HepG2 (cell line): Measurements from ENCODE around the gene KIF19. TPM values are rescaled to one million over a fixed set of nuclear protein-coding genes. Genes with fewer than 3 reads are reported as not detected.

Source experiments
- CENPX ChIP-seq: sonication (generic); formaldehyde crosslinking; IDR thresholded peaks from 2 replicates; pipeline ENCODE4 v1.9.0; 2021; ENCODE audit warnings: mild to moderate bottlenecking, missing genetic modification reagents, moderate library complexity
- CHD2 ChIP-seq: IDR thresholded peaks from 2 replicates; pipeline ENCODE4 v1.6.1; 2011; ENCODE audit warnings: low read depth, low read length, improper control_type of control experiment
- FOXM1 ChIP-seq: sonication (generic); formaldehyde crosslinking; IDR thresholded peaks from 2 replicates; pipeline ENCODE4 v1.5.0; 2020; ENCODE audit warnings: missing genetic modification reagents
- GATA4 ChIP-seq: sonication (generic); IDR thresholded peaks from 2 replicates; pipeline ENCODE4 v1.6.1; 2016; ENCODE audit warnings: antibody characterized with exemption, low read depth, borderline replicate concordance
- HNF4A ChIP-seq: sonication (generic); formaldehyde crosslinking; IDR thresholded peaks from 2 replicates; pipeline ENCODE4 v1.4.0; 2020; ENCODE audit warnings: missing genetic modification reagents
- MAF1 ChIP-seq: sonication (generic); formaldehyde crosslinking; IDR thresholded peaks from 2 replicates; pipeline ENCODE4 v1.5.0; 2020; ENCODE audit warnings: missing genetic modification reagents, borderline replicate concordance
- MTF2 ChIP-seq: sonication (generic); formaldehyde crosslinking; IDR thresholded peaks from 2 replicates; pipeline ENCODE4 v1.5.0; 2020; ENCODE audit warnings: missing genetic modification reagents, borderline replicate concordance
- MXD4 ChIP-seq: IDR thresholded peaks from 2 replicates; pipeline ENCODE4 v1.6.1; 2016; ENCODE audit warnings: mild to moderate bottlenecking, missing biosample characterization, missing genetic modification reagents
- PHF20 ChIP-seq: sonication (generic); formaldehyde crosslinking; IDR thresholded peaks from 2 replicates; pipeline ENCODE4 v1.5.0; 2020; ENCODE audit warnings: mild to moderate bottlenecking, missing genetic modification reagents
- PLRG1 ChIP-seq: fragments of 450-650 bp; conservative IDR thresholded peaks from 2 replicates; pipeline ENCODE4 v1.6.1; 2016
- SRF ChIP-seq: IDR thresholded peaks from 2 replicates; pipeline ENCODE4 v1.6.1; 2011; ENCODE audit warnings: mild to moderate bottlenecking, low read depth, low read length, moderate library complexity
- SUZ12 ChIP-seq: fragments of 150-350 bp; IDR thresholded peaks from 2 replicates; pipeline ENCODE4 v1.6.1; 2014; ENCODE audit warnings: low read depth, low read length
- ZFY ChIP-seq: sonication (generic); formaldehyde crosslinking; IDR thresholded peaks from 2 replicates; pipeline ENCODE4 v1.4.0; 2020; ENCODE audit warnings: missing genetic modification reagents
- ZNF121 ChIP-seq: sonication (generic); formaldehyde crosslinking; IDR thresholded peaks from 2 replicates; pipeline ENCODE4 v1.5.0; 2020; ENCODE audit warnings: mild to moderate bottlenecking, missing genetic modification reagents
- ZNF205 ChIP-seq: IDR thresholded peaks from 2 replicates; pipeline ENCODE4 v1.6.1; 2018; ENCODE audit warnings: missing biosample characterization, missing genetic modification reagents
- ZNF496 ChIP-seq: sonication (generic); formaldehyde crosslinking; IDR thresholded peaks from 2 replicates; pipeline ENCODE4 v1.8.1; 2023; ENCODE audit warnings: mild to moderate bottlenecking, moderate library complexity, missing genetic modification reagents; ENCODE audit not compliant: insufficient replicate concordance
- ZNF510 ChIP-seq: sonication (generic); formaldehyde crosslinking; IDR thresholded peaks from 2 replicates; pipeline ENCODE4 v1.4.0; 2020; ENCODE audit warnings: low read depth, mild to moderate bottlenecking, missing genetic modification reagents
- ZNF572 ChIP-seq: sonication (generic); formaldehyde crosslinking; IDR thresholded peaks from 2 replicates; pipeline ENCODE4 v1.5.1; 2020; ENCODE audit warnings: mild to moderate bottlenecking, missing genetic modification reagents
- ZNF724P ChIP-seq: sonication (generic); formaldehyde crosslinking; IDR thresholded peaks from 2 replicates; pipeline ENCODE4 v1.8.0; 2022; ENCODE audit warnings: missing genetic modification reagents, borderline replicate concordance
- ZZZ3 ChIP-seq: sonication (generic); formaldehyde crosslinking; IDR thresholded peaks from 2 replicates; pipeline ENCODE4 v1.4.0; 2020; ENCODE audit warnings: missing genetic modification reagents, mild to moderate bottlenecking, borderline replicate concordance
- polyA plus RNA-seq, 8 experiments: library from polyadenylated mRNA; depleted of rRNA in 3 of 8; stranded (reverse) in 7 of 8; unstranded in 1 of 8; fragments of >200 nt; fragmentation: Illumina TruSeq in 4 of 8; extraction: Trizol in 4 of 8; gene quantifications; 2 replicates each; pipeline versions ENCODE4 v1.2.1 to v1.2.3, GENCODE V29; 2011 to 2016; ENCODE audit warnings: low read depth in 4 of 8, missing spikeins in 1 of 8, mixed read lengths in 1 of 8; ENCODE audit not compliant: insufficient read depth in 1 of 8
- total RNA-seq, 5 experiments: library from RNA; depleted of rRNA; stranded (reverse); fragments of >200 nt; fragmentation: Illumina TruSeq; extraction: Trizol; gene quantifications; 2 replicates each; pipeline ENCODE4 v1.2.3, GENCODE V29; 2016; ENCODE audit warnings: low read depth in 1 of 5
- TF ChIP-seq, protein P1 (sequence below): fragments of 450-650 bp; IDR thresholded peaks from 2 replicates; pipeline ENCODE4 v1.6.1; 2017; ENCODE audit warnings: mild to moderate bottlenecking
- TF ChIP-seq, protein P2 (sequence below): sonication (generic); formaldehyde crosslinking; IDR thresholded peaks from 2 replicates; pipeline ENCODE4 v1.8.0; 2022; ENCODE audit warnings: mild to moderate bottlenecking, missing genetic modification reagents, moderate library complexity
- TF ChIP-seq, protein P3 (sequence below): sonication (generic); formaldehyde crosslinking; IDR thresholded peaks from 2 replicates; pipeline ENCODE4 v1.4.0; 2020; ENCODE audit warnings: missing genetic modification reagents, borderline replicate concordance
- TF ChIP-seq, protein P4 (sequence below): sonication (generic); formaldehyde crosslinking; IDR thresholded peaks from 2 replicates; pipeline ENCODE4 v1.5.1; 2020; ENCODE audit warnings: missing genetic modification reagents, mild to moderate bottlenecking, borderline replicate concordance
- TF ChIP-seq, protein P5 (sequence below): sonication (generic); formaldehyde crosslinking; IDR thresholded peaks from 2 replicates; pipeline ENCODE4 v1.8.1; 2023; ENCODE audit warnings: mild to moderate bottlenecking, missing genetic modification reagents
- TF ChIP-seq, protein P6 (sequence below): IDR thresholded peaks from 2 replicates; pipeline ENCODE4 v1.6.1; 2016; ENCODE audit warnings: missing compliant biosample characterization, missing genetic modification reagents, borderline replicate concordance

KIF19 gene
- total and polyA plus RNA-seq, 2 of the 13 experiments (the other 11 are each of a cell fraction or from before 2014, with no cell fraction given), result not detected

DNA sequence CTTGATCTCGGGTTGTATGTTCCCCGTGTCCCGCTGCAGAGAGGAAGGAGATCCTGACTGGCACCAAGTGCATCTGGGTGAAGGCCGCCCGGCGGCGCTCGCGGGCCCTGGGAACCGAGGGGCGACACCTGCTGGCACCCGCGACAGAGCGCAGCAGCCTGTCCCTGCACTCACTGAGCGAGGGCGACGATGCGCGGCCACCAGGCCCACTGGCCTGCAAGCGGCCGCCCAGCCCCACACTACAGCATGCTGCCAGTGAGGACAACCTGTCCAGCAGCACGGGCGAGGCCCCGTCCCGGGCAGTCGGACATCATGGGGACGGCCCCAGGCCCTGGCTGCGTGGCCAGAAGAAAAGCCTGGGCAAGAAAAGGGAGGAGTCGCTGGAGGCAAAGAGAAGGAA is 28.1 kb downstream of the KIF19 start (continued):
- TF ChIP-seq, protein P1, sequence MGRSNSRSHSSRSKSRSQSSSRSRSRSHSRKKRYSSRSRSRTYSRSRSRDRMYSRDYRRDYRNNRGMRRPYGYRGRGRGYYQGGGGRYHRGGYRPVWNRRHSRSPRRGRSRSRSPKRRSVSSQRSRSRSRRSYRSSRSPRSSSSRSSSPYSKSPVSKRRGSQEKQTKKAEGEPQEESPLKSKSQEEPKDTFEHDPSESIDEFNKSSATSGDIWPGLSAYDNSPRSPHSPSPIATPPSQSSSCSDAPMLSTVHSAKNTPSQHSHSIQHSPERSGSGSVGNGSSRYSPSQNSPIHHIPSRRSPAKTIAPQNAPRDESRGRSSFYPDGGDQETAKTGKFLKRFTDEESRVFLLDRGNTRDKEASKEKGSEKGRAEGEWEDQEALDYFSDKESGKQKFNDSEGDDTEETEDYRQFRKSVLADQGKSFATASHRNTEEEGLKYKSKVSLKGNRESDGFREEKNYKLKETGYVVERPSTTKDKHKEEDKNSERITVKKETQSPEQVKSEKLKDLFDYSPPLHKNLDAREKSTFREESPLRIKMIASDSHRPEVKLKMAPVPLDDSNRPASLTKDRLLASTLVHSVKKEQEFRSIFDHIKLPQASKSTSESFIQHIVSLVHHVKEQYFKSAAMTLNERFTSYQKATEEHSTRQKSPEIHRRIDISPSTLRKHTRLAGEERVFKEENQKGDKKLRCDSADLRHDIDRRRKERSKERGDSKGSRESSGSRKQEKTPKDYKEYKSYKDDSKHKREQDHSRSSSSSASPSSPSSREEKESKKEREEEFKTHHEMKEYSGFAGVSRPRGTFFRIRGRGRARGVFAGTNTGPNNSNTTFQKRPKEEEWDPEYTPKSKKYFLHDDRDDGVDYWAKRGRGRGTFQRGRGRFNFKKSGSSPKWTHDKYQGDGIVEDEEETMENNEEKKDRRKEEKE, result no peak
- TF ChIP-seq ZNF724P (CRISPR knock-in tag) (peak; percentile 63; the same call in 1 of the 2 replicates), PHF20 (no peak), ZNF510 (CRISPR knock-in tag) (no peak), ZNF121 (no peak), FOXM1 (CRISPR knock-in tag) (no peak), ZNF572 (CRISPR knock-in tag) (no peak), ZNF205 (CRISPR knock-in tag) (no peak), CENPX (no peak), MXD4 (CRISPR knock-in tag) (no peak), GATA4 (no peak), SUZ12 (no peak; the same call in 1 of the 2 replicates), ZNF496 (CRISPR knock-in tag) (no peak), PLRG1 (no peak), ZZZ3 (no peak), HNF4A (CRISPR knock-in tag) (no peak), SRF (no peak), MAF1 (CRISPR knock-in tag) (peak; percentile 34; the same call in 1 of the 2 replicates), MTF2 (peak; percentile 97; the same call in 1 of the 2 replicates), ZFY (CRISPR knock-in tag) (peak; percentile 52; the same call in 1 of the 2 replicates), CHD2 (no peak)
- TF ChIP-seq, protein P2, sequence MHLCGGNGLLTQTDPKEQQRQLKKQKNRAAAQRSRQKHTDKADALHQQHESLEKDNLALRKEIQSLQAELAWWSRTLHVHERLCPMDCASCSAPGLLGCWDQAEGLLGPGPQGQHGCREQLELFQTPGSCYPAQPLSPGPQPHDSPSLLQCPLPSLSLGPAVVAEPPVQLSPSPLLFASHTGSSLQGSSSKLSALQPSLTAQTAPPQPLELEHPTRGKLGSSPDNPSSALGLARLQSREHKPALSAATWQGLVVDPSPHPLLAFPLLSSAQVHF (CRISPR knock-in tag), result no peak
- TF ChIP-seq, protein P3, sequence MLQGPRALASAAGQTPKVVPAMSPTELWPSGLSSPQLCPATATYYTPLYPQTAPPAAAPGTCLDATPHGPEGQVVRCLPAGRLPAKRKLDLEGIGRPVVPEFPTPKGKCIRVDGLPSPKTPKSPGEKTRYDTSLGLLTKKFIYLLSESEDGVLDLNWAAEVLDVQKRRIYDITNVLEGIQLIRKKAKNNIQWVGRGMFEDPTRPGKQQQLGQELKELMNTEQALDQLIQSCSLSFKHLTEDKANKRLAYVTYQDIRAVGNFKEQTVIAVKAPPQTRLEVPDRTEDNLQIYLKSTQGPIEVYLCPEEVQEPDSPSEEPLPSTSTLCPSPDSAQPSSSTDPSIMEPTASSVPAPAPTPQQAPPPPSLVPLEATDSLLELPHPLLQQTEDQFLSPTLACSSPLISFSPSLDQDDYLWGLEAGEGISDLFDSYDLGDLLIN (CRISPR knock-in tag), result no peak
- TF ChIP-seq, protein P4, sequence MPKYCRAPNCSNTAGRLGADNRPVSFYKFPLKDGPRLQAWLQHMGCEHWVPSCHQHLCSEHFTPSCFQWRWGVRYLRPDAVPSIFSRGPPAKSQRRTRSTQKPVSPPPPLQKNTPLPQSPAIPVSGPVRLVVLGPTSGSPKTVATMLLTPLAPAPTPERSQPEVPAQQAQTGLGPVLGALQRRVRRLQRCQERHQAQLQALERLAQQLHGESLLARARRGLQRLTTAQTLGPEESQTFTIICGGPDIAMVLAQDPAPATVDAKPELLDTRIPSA (CRISPR knock-in tag), result no peak
- TF ChIP-seq, protein P5, sequence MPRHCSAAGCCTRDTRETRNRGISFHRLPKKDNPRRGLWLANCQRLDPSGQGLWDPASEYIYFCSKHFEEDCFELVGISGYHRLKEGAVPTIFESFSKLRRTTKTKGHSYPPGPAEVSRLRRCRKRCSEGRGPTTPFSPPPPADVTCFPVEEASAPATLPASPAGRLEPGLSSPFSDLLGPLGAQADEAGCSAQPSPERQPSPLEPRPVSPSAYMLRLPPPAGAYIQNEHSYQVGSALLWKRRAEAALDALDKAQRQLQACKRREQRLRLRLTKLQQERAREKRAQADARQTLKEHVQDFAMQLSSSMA (CRISPR knock-in tag), result no peak
- TF ChIP-seq, protein P6, sequence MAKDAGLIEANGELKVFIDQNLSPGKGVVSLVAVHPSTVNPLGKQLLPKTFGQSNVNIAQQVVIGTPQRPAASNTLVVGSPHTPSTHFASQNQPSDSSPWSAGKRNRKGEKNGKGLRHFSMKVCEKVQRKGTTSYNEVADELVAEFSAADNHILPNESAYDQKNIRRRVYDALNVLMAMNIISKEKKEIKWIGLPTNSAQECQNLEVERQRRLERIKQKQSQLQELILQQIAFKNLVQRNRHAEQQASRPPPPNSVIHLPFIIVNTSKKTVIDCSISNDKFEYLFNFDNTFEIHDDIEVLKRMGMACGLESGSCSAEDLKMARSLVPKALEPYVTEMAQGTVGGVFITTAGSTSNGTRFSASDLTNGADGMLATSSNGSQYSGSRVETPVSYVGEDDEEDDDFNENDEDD, result peak; percentile 38; the same call in 1 of the 2 replicates
